ENCODE data around the gene CDCA8.
"Not testable (repeated sequence)": the region's sequence is repeated elsewhere in the genome, so short reads cannot be mapped to it uniquely, and the experiment has no call there.

The CDCA8 gene

DNA sequence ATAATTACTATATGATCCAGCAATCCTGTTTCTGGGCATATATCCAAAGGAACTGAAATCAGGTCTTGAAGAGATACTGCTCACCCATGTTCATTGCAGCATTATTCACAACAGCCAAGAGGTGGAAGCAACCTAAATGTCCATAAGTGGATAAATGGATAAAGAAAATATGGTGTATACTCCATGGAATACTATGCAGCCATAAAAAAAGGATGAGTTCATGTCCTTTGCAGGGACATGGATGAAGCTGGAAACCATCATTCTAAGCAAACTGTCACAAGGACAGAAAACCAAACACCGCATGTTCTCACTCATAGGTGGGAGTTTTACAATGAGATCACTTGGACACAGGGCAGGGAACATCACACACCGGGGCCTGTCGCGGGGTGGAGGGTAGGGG is 46.3 kb downstream of the CDCA8 start:
- DNase-seq = not testable (repeated sequence)

DNA sequence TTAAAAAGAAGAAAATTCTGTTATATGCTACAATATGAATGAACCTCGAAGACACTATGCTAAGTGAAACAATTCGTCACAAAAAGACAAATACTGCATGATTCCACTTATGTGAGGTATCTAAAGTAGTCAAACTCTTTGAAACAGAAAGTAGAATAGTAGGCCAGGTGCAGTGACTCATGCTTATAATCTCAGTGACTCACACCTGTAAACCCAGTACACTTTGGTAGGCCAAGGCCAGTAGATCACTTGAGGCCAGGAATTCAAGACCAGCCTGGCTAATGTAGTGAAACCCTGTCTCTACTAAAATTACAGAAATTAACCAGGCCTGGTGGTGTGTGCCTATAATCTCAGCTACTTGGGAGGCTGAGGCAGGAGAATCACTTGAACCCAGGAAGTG is 46.9 kb downstream of the CDCA8 start:
- no peak for DNase-seq

DNA sequence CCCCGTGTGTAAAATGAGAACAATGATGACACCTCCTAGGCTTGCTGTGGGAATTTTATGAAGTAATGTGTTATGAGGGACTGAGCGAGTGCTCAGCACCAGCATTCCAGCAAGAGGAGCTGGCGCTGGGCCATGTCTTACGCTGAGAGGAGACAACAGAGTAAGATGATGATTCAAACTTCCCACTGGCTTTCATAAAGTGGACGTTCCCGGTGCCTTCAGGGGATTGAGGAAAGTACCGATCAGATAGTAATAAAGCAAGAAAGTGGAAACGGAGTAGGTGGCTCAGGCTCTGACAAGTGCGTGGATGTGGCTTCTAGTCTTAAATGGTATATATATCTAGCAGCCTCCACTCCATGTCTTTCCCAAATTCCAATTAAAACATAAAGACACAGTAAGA is 48.8 kb downstream of the CDCA8 start:
- no peak for DNase-seq

- no peak for DNase-seq
Observed at GRCh38 chr1:37741662-37742061, 49.3 kb downstream of the CDCA8 start.

DNA sequence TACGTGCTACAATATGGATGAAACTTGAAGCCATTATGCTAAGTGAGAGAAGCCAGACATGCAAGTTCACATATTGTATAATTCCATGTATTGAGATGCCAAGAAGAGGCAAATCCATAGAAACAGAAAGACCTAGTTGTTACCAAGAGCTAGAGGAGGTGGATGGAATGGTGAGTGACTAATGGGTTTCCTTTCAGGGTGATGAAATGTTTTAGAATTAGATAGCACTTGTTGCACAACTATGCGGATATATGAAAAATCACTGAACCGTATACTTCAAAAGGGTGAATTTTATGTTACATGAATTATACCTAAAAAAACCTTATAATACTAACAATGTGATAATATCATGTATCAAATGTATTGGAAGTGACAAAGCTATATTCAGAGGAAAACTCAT is 54.5 kb downstream of the CDCA8 start:
- no peak for DNase-seq

GRCh38 chr1:37748565-37748964 is 56.2 kb downstream of the CDCA8 start:
- no peak for DNase-seq

GRCh38 chr1:37752213-37752582 is 59.9 kb downstream of the CDCA8 start:
- DNase-seq = no peak

DNA sequence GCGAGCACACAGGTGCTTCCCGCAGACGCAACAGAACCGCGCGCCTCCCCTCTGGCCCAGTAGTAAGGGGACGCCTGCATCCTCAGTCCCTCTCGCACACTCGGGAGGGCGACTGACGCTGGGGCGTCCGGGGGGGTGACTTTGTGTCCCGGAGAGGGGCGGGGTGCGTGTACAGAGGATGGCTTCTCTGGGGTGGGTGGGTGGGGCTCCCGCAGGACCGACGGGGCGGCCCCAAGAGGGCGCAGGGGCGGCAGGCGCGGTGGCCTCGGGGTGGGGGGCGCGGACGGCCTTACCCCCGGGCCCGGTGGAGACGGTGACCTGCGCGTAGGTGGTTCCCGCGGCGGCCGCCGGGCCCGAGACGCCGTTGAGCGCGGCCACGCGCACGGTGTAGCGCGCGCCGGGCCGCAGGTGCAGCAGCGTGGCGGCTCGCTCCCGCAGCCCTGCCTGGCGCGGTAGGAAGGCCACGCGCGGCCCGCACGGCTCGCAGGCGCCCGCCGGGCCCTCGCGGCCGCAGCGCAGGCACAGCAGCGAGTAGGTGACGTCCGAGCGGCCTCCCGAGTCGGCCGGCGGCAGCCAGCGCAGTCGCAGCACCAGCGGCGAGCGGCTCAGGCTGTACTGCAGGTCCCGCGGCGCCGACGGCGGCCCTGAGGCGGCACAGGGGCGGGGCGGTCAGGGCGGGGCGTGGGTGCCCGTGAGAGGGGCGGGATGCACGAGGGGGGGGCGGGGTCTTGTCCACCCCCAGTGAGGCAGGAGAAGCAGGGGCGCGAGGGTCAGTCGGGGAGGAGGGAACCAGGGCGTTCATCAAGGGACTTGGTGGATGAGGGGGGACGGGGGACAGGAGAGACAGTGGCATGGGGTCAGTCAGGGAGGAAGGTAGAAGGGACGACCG is 60.5 kb downstream of the CDCA8 start:
- DNase-seq = no peak

DNA sequence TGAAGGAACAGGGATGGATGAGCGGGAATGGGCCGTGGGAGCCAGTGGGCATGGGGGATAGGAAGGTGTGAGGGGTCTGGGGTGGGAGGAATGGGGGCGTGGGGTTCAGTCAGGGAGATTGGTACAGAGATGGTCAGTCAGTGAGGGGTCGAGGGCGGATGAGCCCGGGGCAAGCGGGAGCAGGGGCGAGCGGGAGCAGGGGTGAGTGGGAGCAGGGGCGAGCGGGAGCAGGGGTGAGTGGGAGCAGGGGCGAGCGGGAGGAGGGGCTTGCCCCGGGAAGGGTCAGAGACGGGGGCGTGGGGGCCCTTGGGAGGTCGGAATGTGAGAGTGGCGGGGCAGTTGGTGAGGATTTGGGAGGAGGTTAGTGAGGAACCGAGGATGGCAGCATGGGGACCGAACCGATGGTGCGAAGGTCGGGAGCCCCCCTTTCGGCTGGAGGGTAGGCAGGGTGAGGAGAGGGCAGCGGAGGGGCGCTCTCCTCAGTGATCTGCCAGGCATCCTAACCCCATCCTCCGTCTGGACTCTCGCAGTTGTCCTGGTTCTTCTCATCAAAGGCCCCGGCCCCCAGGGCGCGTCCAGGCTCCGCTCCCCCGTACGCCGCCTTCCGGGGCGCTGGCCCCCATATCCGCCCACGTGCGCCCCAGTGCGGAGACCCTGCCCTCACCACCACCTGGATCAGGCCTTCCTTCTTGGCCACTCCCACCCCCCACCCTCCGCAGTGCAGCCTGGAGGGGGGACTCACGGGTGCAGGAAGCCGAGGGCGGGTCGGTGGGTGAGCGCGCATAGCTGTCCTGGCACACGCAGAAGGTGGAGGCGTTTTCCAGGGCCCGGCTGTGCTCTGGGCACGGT is 61.4 kb downstream of the CDCA8 start:
- no peak for DNase-seq

- no peak for DNase-seq
Observed at GRCh38 chr1:37755290-37755689, 63.0 kb downstream of the CDCA8 start.

- DNase-seq = no peak
Observed at GRCh38 chr1:37755951-37756560, 63.7 kb downstream of the CDCA8 start.

Data from activated CD4-positive, alpha-beta T cell treated with anti-CD3 and anti-CD28 coated beads, Interleukin-2, amount 50 U/mL, for 4 hours (primary cell).